ENCODE measurements around the gene PRRC2B. TPM values are rescaled to one million over a fixed set of nuclear protein-coding genes. Genes with fewer than 3 reads are reported as not detected.
A peak's percentile ranks its signal among the peaks of the same experiment; 100 is the strongest.
"Not testable (repeated sequence)": the region's sequence is repeated elsewhere in the genome, so short reads cannot be mapped to it uniquely, and the experiment has no call there.

The PRRC2B gene
- total RNA-seq, 1 experiment from 2014 or later, result 200 TPM

DNA sequence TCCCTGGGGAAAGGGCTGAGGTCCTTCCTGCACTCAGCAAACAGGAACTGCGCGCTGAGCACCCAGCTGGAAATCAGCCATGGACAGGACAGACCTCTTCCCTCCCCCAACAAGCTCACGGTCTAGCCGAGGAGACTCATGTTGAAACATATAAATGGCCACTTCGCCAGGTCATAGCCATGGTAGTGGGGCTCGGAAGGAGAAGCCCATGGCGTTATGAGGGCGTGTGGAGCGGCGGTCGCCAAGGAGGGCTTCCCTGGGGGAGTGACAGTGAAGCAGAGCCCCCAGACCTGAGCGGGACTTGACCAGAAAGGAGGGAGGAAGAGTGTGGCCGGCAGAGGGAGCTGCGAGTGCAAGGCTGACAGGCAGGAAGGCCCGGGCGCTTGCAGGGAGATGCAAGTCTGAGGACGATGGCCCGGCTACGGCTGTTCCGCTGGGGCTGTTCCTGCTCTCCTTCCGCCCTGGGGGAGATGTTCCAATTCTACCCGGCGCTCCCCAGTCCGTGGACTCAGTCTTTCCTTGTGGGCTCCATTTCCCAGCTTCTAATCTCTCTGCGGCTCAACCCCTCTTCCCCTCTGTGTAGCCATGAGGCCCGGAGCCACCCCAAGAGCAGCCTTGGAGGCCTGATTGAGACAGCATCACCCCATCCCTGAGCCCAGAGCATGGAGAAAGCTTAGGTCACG is 43.9 kb upstream of the PRRC2B start:
- peak overlapping the region in 1 of 2 experiments; percentile 23; a peak in 2 of 4 replicates for H3K4me3 ChIP-seq (ENCODE audit: low read depth in 2 of 2, low read length in 2 of 2)
- intact Hi-C loops (cut with micrococcal nuclease; ENCODE audit: unreplicated experiment) (no loop called here), in situ Hi-C loops (cut with HindIII; ENCODE audit: low pct_unique_long_range_greater_than_20kb, low sequenced_read_pairs) (no loop called here)
- no peak overlapping the region for H3K27ac ChIP-seq (ENCODE audit: low read length)
- H3K27me3 ChIP-seq (ENCODE audit: control insufficient read depth, insufficient read depth, low read length), result no peaks in the 10 kb centered on the region
- ChIA-PET CTCF (interaction anchor here (0.6 to 1.2 kb wide), 4 partner anchors 23 to 71 kb away, joined by 3 to 6 read pairs (median 4); no protein-coding TSS in a partner anchor), POLR2A (no interaction called here)
- TF ChIP-seq, protein P1, sequence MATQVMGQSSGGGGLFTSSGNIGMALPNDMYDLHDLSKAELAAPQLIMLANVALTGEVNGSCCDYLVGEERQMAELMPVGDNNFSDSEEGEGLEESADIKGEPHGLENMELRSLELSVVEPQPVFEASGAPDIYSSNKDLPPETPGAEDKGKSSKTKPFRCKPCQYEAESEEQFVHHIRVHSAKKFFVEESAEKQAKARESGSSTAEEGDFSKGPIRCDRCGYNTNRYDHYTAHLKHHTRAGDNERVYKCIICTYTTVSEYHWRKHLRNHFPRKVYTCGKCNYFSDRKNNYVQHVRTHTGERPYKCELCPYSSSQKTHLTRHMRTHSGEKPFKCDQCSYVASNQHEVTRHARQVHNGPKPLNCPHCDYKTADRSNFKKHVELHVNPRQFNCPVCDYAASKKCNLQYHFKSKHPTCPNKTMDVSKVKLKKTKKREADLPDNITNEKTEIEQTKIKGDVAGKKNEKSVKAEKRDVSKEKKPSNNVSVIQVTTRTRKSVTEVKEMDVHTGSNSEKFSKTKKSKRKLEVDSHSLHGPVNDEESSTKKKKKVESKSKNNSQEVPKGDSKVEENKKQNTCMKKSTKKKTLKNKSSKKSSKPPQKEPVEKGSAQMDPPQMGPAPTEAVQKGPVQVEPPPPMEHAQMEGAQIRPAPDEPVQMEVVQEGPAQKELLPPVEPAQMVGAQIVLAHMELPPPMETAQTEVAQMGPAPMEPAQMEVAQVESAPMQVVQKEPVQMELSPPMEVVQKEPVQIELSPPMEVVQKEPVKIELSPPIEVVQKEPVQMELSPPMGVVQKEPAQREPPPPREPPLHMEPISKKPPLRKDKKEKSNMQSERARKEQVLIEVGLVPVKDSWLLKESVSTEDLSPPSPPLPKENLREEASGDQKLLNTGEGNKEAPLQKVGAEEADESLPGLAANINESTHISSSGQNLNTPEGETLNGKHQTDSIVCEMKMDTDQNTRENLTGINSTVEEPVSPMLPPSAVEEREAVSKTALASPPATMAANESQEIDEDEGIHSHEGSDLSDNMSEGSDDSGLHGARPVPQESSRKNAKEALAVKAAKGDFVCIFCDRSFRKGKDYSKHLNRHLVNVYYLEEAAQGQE (IDR thresholded peaks at IDR 0.05; ENCODE audit: insufficient read depth in 1 of 2, low read depth in 2 of 2, low read length in 1 of 2), result no peak
- no peak for TF ChIP-seq TCF7L2 (IDR thresholded peaks at IDR 0.05; ENCODE audit: low read depth, low read length)
- TF ChIP-seq, protein P2, sequence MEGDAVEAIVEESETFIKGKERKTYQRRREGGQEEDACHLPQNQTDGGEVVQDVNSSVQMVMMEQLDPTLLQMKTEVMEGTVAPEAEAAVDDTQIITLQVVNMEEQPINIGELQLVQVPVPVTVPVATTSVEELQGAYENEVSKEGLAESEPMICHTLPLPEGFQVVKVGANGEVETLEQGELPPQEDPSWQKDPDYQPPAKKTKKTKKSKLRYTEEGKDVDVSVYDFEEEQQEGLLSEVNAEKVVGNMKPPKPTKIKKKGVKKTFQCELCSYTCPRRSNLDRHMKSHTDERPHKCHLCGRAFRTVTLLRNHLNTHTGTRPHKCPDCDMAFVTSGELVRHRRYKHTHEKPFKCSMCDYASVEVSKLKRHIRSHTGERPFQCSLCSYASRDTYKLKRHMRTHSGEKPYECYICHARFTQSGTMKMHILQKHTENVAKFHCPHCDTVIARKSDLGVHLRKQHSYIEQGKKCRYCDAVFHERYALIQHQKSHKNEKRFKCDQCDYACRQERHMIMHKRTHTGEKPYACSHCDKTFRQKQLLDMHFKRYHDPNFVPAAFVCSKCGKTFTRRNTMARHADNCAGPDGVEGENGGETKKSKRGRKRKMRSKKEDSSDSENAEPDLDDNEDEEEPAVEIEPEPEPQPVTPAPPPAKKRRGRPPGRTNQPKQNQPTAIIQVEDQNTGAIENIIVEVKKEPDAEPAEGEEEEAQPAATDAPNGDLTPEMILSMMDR (IDR thresholded peaks at IDR 0.05), result peak; percentile 89
- no peak for TF ChIP-seq POLR2AphosphoS5 (IDR thresholded peaks at IDR 0.05; ENCODE audit: low read depth, low read length)
- TF ChIP-seq SIN3A (IDR thresholded peaks at IDR 0.05; ENCODE audit: borderline replicate concordance, insufficient read depth, low read depth, low read length), result no peak
- DNase-seq (ENCODE audit: low read depth, low spot score) (peak; percentile 33), ATAC-seq (peak; percentile 97)
- no peaks in the 10 kb centered on the region for H3K36me3 ChIP-seq (ENCODE audit: control insufficient read depth, insufficient read depth, low read length)
- no peaks in the 10 kb centered on the region for H3K4me1 ChIP-seq (ENCODE audit: control insufficient read depth, insufficient read depth, low read length)
- BruUV-seq (replicated peaks), result no TSS peak
- H3K9me3 ChIP-seq (ENCODE audit: control insufficient read depth, insufficient read depth, low read depth, low read length), result no peaks in the 10 kb centered on the region

- BruUV-seq (replicated peaks); H3K27me3 ChIP-seq (ENCODE audit: control insufficient read depth, insufficient read depth, low read length); DNase-seq (ENCODE audit: low read depth, low spot score); CTCF ChIA-PET; ATAC-seq; intact Hi-C loops (cut with micrococcal nuclease; ENCODE audit: unreplicated experiment); H3K9me3 ChIP-seq (ENCODE audit: control insufficient read depth, insufficient read depth, low read depth, low read length); H3K4me1 ChIP-seq (ENCODE audit: control insufficient read depth, insufficient read depth, low read length); H3K27ac ChIP-seq (ENCODE audit: low read length); in situ Hi-C loops (cut with HindIII; ENCODE audit: low pct_unique_long_range_greater_than_20kb, low sequenced_read_pairs); H3K36me3 ChIP-seq (ENCODE audit: control insufficient read depth, insufficient read depth, low read length); H3K4me3 ChIP-seq (ENCODE audit: low read depth in 2 of 2, low read length in 2 of 2): not testable (repeated sequence)
- POLR2A ChIA-PET, result interaction anchor here (0.6 kb wide), 1 partner anchor 57 kb away, joined by 5 read pairs; no protein-coding TSS in a partner anchor
Observed at GRCh38 chr9:131356479-131356878, 37.4 kb upstream of the PRRC2B start.

DNA sequence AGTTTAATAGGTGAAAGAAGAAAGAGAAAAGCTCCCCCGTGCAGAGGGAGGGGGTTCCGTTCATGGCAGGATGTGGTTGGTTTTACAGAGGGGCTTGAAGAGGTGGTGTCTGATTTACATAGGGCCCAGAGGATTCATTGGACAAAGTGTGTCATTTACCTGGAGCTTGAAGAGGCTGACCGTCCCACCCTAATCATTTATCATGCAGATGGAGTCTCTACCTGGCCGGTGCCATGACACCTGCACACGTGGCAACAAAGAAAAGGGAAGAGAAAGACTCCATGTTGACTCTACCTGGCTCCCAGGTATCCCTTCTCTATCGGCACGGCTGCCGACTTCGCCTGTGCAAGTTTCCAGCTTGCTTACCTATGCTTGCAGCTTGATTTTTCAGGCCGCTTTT is 35.3 kb upstream of the PRRC2B start:
- no peaks in the 10 kb centered on the region for H3K9me3 ChIP-seq (ENCODE audit: control insufficient read depth, insufficient read depth, low read depth, low read length)
- TF ChIP-seq, protein P1 (IDR thresholded peaks at IDR 0.05; ENCODE audit: insufficient read depth in 1 of 2, low read depth in 2 of 2, low read length in 1 of 2), result no peak
- TF ChIP-seq TCF7L2 (IDR thresholded peaks at IDR 0.05; ENCODE audit: low read depth, low read length), result no peak
- TF ChIP-seq SIN3A (IDR thresholded peaks at IDR 0.05; ENCODE audit: borderline replicate concordance, insufficient read depth, low read depth, low read length), result no peak
- no peak for TF ChIP-seq POLR2AphosphoS5 (IDR thresholded peaks at IDR 0.05; ENCODE audit: low read depth, low read length)
- TF ChIP-seq, protein P2 (IDR thresholded peaks at IDR 0.05), result no peak
- CTCF ChIA-PET, result no interaction called here
- in situ Hi-C loops (cut with HindIII; ENCODE audit: low pct_unique_long_range_greater_than_20kb, low sequenced_read_pairs), result no loop called here
- H3K36me3 ChIP-seq (ENCODE audit: control insufficient read depth, insufficient read depth, low read length), result no peaks in the 10 kb centered on the region
- DNase-seq (ENCODE audit: low read depth, low spot score) (no peak), ATAC-seq (no peak)
- no peaks in the 10 kb centered on the region for H3K4me1 ChIP-seq (ENCODE audit: control insufficient read depth, insufficient read depth, low read length)
- no TSS peak for BruUV-seq (replicated peaks)
- no peaks in the 10 kb centered on the region for H3K27me3 ChIP-seq (ENCODE audit: control insufficient read depth, insufficient read depth, low read length)
- POLR2A ChIA-PET, result interaction anchor here (0.5 kb wide), 1 partner anchor 15 kb away, joined by 11 read pairs; no protein-coding TSS in a partner anchor
- H3K27ac ChIP-seq (ENCODE audit: low read length), result no peak overlapping the region
- no peak overlapping the region for H3K4me3 ChIP-seq (ENCODE audit: low read depth in 2 of 2, low read length in 2 of 2)
- intact Hi-C loops (cut with micrococcal nuclease; ENCODE audit: unreplicated experiment), result no loop called here

All from Panc1 (cell line).